CD4-positive, CD25-positive, alpha-beta regulatory T cell (primary cell): ENCODE measurements around the gene TCEANC2. TPM values are rescaled to one million over a fixed set of nuclear protein-coding genes. Genes with fewer than 3 reads are reported as not detected.

ENCODE experiments used
- ATAC-seq, 2 donors: fragments of 150-1000 bp; cut with Tn5 transposase; one replicate each; pipeline ENCODE4 v1.10.0; 2021; ENCODE audit warnings: low read depth in 2 of 2, moderate number of reproducible peaks in 2 of 2, moderate library complexity in 1 of 2
- DNase-seq, 3 donors: peaks; one replicate each; pipeline versions ENCODE4 v3.0.0 to v3.0.0-alpha.2; 2012 to 2022; ENCODE audit warnings: mixed read lengths in 1 of 3
- H3K27ac ChIP-seq: one replicate; pipeline ENCODE4 v1.7.0; 2013; ENCODE audit warnings: mild to moderate bottlenecking, low read length; ENCODE audit not compliant: insufficient read depth, poor library complexity, severe bottlenecking
- H3K27me3 ChIP-seq: one replicate; pipeline ENCODE4 v1.7.0; 2013; ENCODE audit warnings: low read length; ENCODE audit not compliant: control insufficient read depth, insufficient read depth
- H3K36me3 ChIP-seq: one replicate; pipeline ENCODE4 v1.7.0; 2013; ENCODE audit warnings: mild to moderate bottlenecking, low read length, moderate library complexity; ENCODE audit not compliant: control insufficient read depth, insufficient read depth
- H3K4me1 ChIP-seq: 2 replicates; pipeline ENCODE4 v1.7.0; 2013; ENCODE audit warnings: mild to moderate bottlenecking, low read length; ENCODE audit not compliant: insufficient read depth, control insufficient read depth, poor library complexity, severe bottlenecking
- H3K4me3 ChIP-seq: one replicate; pipeline ENCODE4 v1.7.0; 2013; ENCODE audit warnings: low read depth, mild to moderate bottlenecking, low read length, moderate library complexity
- H3K9me3 ChIP-seq, 2 experiments: 1 replicate in 1 of 2; 2 replicates in 1 of 2; pipeline ENCODE4 v1.7.0; 2013; ENCODE audit warnings: low read length in 2 of 2, mild to moderate bottlenecking in 1 of 2, moderate library complexity in 1 of 2; ENCODE audit not compliant: control insufficient read depth in 2 of 2
- H3K27ac Mint-ChIP-seq, 3 donors: one replicate each; pipeline ENCODE4 v1.8.0; 2020 to 2022; ENCODE audit warnings: mild to moderate bottlenecking in 3 of 3, mixed read lengths in 3 of 3, moderate library complexity in 2 of 3
- H3K27me3 Mint-ChIP-seq: one replicate; pipeline ENCODE4 v1.8.0; 2022; ENCODE audit warnings: mild to moderate bottlenecking, mixed read lengths
- H3K36me3 Mint-ChIP-seq: one replicate; pipeline ENCODE4 v1.8.0; 2020; ENCODE audit warnings: mixed read lengths
- H3K4me1 Mint-ChIP-seq, 4 donors: one replicate each; pipeline ENCODE4 v1.8.0; 2020 to 2022; ENCODE audit warnings: mixed read lengths in 4 of 4, mild to moderate bottlenecking in 1 of 4
- H3K4me3 Mint-ChIP-seq, 4 donors: one replicate each; pipeline ENCODE4 v1.8.0; 2020 to 2022; ENCODE audit warnings: mild to moderate bottlenecking in 4 of 4, mixed read lengths in 4 of 4, moderate library complexity in 3 of 4
- H3K9me3 Mint-ChIP-seq, 7 donors: one replicate each; pipeline ENCODE4 v1.8.0; 2020 to 2022; ENCODE audit warnings: mixed read lengths in 7 of 7, mild to moderate bottlenecking in 3 of 7, moderate library complexity in 2 of 7
- polyA plus RNA-seq, 4 donors: library from polyadenylated mRNA; unstranded; fragments of 300-500 nt; fragmentation: Illumina TruSeq; gene quantifications; one replicate each; pipeline ENCODE4 v1.2.3, GENCODE V29; 2021
- total RNA-seq: library from RNA; stranded (reverse); gene quantifications from one replicate; pipeline ENCODE4 v1.2.3, GENCODE V29; 2022

The TCEANC2 gene
- total and polyA plus RNA-seq, 5 donors from 2014 or later, result 3.6 to 8.4 (median 6.2) TPM

DNA sequence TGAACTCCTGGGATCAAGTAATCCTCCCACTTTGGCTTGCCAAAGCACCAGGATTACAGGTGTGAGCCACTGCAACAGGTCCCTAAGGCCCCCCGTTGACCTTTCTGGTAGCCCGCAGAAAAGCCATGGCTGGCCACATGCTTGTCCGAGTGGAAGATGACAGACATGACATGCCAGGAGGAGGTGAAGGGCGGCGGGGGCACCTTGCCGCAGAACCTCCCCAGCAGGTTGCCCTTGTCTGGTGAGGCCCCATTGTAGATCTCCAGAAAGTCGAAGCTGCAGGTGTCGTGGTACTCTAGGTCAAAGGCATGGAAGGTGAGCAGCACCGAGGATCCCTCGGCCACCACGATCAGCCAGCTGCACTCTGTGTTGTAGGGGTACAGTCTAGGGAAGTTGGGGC, 91.0 kb downstream of the TCEANC2 start:
- H3K4me1 Mint-ChIP-seq, result no peaks in the 10 kb centered on the region
- H3K4me1 ChIP-seq, result no peaks in the 10 kb centered on the region

DNA sequence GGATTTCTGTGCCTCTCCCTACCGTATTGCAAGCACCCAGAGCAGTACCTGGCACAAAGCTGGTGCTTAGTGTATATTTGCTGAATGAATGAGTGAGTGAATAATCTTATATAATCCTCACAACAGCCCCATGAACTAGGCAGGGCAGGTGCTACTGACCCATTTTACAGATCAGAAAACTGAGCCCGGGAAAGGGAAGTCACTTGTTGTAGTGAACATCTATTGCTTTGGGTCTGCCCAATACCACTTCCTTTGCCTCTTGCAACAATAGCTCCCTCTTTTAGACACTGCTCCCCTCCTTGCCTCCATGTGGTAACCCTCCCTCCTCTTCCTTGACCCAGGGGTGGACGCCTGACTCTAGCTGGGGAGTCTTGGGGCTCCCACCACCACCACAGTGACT, 96.3 kb downstream of the TCEANC2 start:
- DNase-seq (no peak), ATAC-seq (no peak)
- Mint-ChIP-seq H3K4me3 (no peak overlapping the region), H3K9me3 (peaks cover 0 to 2% (median 0%) of the 10 kb centered on the region in 7 donors), H3K27me3 (peaks cover 7% of the 10 kb centered on the region), H3K36me3 (no peaks in the 10 kb centered on the region), H3K27ac (no peak overlapping the region), H3K4me1 (no peaks in the 10 kb centered on the region)
- Histone ChIP-seq H3K36me3 (no peaks in the 10 kb centered on the region), H3K27ac (no peak overlapping the region), H3K9me3 (no peaks in the 10 kb centered on the region), H3K4me3 (no peak overlapping the region), H3K27me3 (no peaks in the 10 kb centered on the region), H3K4me1 (no peaks in the 10 kb centered on the region)

More for the DNA sequence above, 91.0 kb downstream of the TCEANC2 start:
- H3K36me3 Mint-ChIP-seq, result no peaks in the 10 kb centered on the region
- H3K27ac Mint-ChIP-seq, result no peak overlapping the region
- H3K27me3 Mint-ChIP-seq, result peaks cover 14% of the 10 kb centered on the region
- H3K4me3 Mint-ChIP-seq, result no peak overlapping the region
- H3K4me3 ChIP-seq, result no peak overlapping the region
- H3K9me3 Mint-ChIP-seq, result no peaks in the 10 kb centered on the region
- no peak for ATAC-seq
- no peaks in the 10 kb centered on the region for H3K9me3 ChIP-seq
- no peak overlapping the region for H3K27ac ChIP-seq
- no peak for DNase-seq
- H3K36me3 ChIP-seq, result no peaks in the 10 kb centered on the region
- H3K27me3 ChIP-seq, result no peaks in the 10 kb centered on the region

DNA sequence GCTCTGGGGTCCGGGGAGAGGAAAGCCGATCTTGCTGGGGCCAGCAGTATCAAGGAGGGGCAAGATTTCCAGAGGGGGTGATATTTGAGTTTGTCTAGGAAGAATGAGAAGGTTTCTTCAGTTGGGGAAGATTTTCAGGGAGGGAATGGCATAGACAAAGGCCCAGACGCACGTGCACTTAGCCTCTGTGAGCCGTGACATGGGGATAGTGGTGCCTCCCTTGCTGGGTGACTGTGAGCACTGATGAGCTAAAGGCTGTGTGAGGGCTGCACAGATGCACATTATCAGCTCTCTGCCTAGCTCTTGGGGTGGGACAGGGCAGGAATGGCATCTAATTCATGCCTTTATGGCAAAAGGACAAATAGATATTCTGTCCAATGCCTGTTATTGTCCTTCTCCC, 97.6 kb downstream of the TCEANC2 start:
- H3K36me3 ChIP-seq, result no peaks in the 10 kb centered on the region
- H3K4me3 ChIP-seq, result no peak overlapping the region
- Mint-ChIP-seq H3K9me3 (peaks cover 0 to 2% (median 0%) of the 10 kb centered on the region in 7 donors), H3K4me3 (peak overlapping the region in 1 of 4 donors; percentile 12), H3K27me3 (peaks cover 5% of the 10 kb centered on the region), H3K27ac (no peak overlapping the region), H3K4me1 (no peaks in the 10 kb centered on the region), H3K36me3 (no peaks in the 10 kb centered on the region)
- no peak overlapping the region for H3K27ac ChIP-seq
- H3K4me1 ChIP-seq, result no peaks in the 10 kb centered on the region
- DNase-seq (no peak), ATAC-seq (no peak)
- no peaks in the 10 kb centered on the region for H3K9me3 ChIP-seq
- H3K27me3 ChIP-seq, result no peaks in the 10 kb centered on the region

DNA sequence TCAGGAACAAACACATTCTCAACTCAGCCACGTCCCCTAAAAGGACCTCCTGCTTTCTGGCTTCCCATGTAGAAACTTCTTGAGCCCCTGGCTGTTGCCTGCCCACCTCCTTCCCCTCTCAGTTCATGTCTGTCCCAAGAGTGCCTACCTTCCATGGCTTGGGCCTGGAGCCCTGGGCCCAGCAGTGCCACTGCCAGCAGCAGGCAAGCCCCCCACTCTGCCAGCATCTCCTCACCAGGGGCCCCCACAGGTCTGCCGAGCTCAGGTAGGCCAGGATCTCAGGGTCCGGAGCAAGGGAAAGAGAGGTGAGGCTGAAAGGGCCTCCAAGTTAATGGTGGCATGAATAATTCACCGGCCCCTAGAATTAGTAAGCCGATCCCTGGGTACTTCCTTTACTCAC, 99.3 kb downstream of the TCEANC2 start, which contains the start of gene CDCP2:
Gene CDCP2 (minus strand): TSS at position 305 of the 400 bp plus-strand sequence. CDS start 78 bp downstream, at position 227.
- Mint-ChIP-seq H3K4me1 (no peaks in the 10 kb centered on the region), H3K4me3 (no peak within 1 kb of the TSS), H3K27me3 (peaks cover 3% of the 10 kb centered on the region), H3K27ac (peak within 1 kb of the TSS in 1 of 3 donors; percentile 74), H3K9me3 (peaks cover 0 to 2% (median 0%) of the 10 kb centered on the region in 7 donors), H3K36me3 (no peaks in the 10 kb centered on the region)
- no peak for DNase-seq
- Histone ChIP-seq H3K4me3 (no peak within 1 kb of the TSS), H3K4me1 (no peaks in the 10 kb centered on the region), H3K27me3 (no peaks in the 10 kb centered on the region), H3K36me3 (no peaks in the 10 kb centered on the region), H3K9me3 (no peaks in the 10 kb centered on the region), H3K27ac (no peak within 1 kb of the TSS)
- no peak for ATAC-seq

DNA sequence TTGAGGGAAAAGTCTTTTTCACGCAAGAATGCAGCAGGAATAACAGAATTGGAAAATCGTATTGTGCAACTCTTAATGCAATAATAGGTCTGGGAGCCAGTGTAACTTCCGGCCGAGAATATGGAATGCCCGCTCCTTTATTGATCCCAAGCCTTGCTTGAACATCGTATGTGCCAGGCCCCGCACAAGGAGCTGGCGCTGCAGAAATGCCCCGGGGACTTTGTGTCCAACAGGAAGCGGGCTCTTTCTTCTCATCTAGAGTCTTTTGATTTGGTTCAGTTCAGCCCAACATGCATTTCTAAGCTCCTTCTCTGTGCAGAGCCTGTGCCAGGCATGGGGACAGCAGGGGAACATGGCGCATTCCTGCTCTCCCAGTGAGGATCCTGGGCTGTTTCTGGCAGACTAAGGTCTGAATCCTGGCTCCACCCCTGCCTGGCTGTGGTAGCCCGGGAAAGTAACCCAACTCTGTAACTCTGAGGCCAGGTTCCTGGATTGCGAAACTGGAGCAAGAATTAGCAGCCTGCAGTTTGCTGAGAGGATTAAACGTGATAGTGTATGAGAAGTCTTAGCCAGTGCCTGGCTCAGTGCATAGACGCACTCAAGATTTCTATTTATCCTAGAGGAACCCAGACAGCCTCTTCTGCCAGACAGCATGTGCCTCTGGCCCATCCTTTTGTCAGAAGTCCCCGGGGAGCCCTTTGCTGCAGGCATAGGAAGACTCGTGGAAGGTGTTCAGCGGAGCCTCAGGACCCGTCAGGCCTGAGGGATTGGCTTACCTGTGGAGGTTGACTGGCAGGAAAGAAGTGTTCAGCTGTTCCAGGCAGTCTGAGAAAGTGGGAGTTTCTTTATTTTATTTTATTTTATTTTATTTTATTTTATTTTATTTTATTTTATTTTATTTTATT, 100.4 kb downstream of the TCEANC2 start:
- no peak overlapping the region for H3K27ac ChIP-seq
- Mint-ChIP-seq H3K4me3 (no peak overlapping the region), H3K4me1 (no peaks in the 10 kb centered on the region), H3K27ac (peak overlapping the region in 1 of 3 donors; percentile 74), H3K9me3 (peaks cover 0 to 2% (median 0%) of the 10 kb centered on the region in 7 donors), H3K27me3 (no peaks in the 10 kb centered on the region), H3K36me3 (no peaks in the 10 kb centered on the region)
- DNase-seq (no peak), ATAC-seq (no peak)
- H3K9me3 ChIP-seq, result no peaks in the 10 kb centered on the region
- H3K4me3 ChIP-seq, result no peak overlapping the region
- no peaks in the 10 kb centered on the region for H3K27me3 ChIP-seq
- no peaks in the 10 kb centered on the region for H3K4me1 ChIP-seq
- H3K36me3 ChIP-seq, result no peaks in the 10 kb centered on the region

Other genes with a start within 250 kb of the TCEANC2 start
- 4.9 TPM for gene NDC1, start 215.3 kb upstream of the TCEANC2 start, total RNA-seq
- 1 to 10 TPM; 3.3 to 6.4 (median 4.6) TPM for gene NDC1, start 215.3 kb upstream of the TCEANC2 start, polyA plus RNA-seq
- gene YIPF1, start 163.8 kb upstream of the TCEANC2 start, total RNA-seq, result 16.0 TPM
- 10 to 100 TPM; 35.8 to 51.4 (median 38.8) TPM for gene YIPF1, start 163.8 kb upstream of the TCEANC2 start, polyA plus RNA-seq
- gene DIO1, start 159.4 kb upstream of the TCEANC2 start, total RNA-seq, result not detected
- gene DIO1, start 159.4 kb upstream of the TCEANC2 start, polyA plus RNA-seq, result under 1 TPM in 1 of 4 donors, not detected in 3; 0.09 TPM
- gene IFT25, start 107.9 kb upstream of the TCEANC2 start, total RNA-seq, result 23.0 TPM
- gene IFT25, start 107.9 kb upstream of the TCEANC2 start, polyA plus RNA-seq, result 10 to 100 TPM; 57.6 to 74.7 (median 66.6) TPM
- 6.9 TPM for gene LRRC42, start 107.3 kb upstream of the TCEANC2 start, total RNA-seq
- 10 to 100 TPM in 1 of 4 donors, 1 to 10 TPM in 3; 7.3 to 11.9 (median 8.4) TPM for gene LRRC42, start 107.3 kb upstream of the TCEANC2 start, polyA plus RNA-seq
- gene LDLRAD1, start 35.4 kb upstream of the TCEANC2 start, total RNA-seq, result not detected
- not detected for gene LDLRAD1, start 35.4 kb upstream of the TCEANC2 start, polyA plus RNA-seq
- 180 TPM for gene TMEM59, start 404 bp upstream of the TCEANC2 start, total RNA-seq
- 100 to 1,000 TPM; 605 to 863 (median 688) TPM for gene TMEM59, start 404 bp upstream of the TCEANC2 start, polyA plus RNA-seq
- gene CDCP2, start 99.4 kb downstream of the TCEANC2 start, total RNA-seq, result 0.15 TPM
- not detected for gene CDCP2, start 99.4 kb downstream of the TCEANC2 start, polyA plus RNA-seq
- gene CYB5RL, start 146.4 kb downstream of the TCEANC2 start, total RNA-seq, result 3.7 TPM
- 1 to 10 TPM; 1.1 to 4.8 (median 3.1) TPM for gene CYB5RL, start 146.4 kb downstream of the TCEANC2 start, polyA plus RNA-seq
- gene MRPL37, start 146.6 kb downstream of the TCEANC2 start, total RNA-seq, result 34.5 TPM
- gene MRPL37, start 146.6 kb downstream of the TCEANC2 start, polyA plus RNA-seq, result 10 to 100 TPM; 62.0 to 66.7 (median 65.3) TPM